GM18909 (cell line): ENCODE data around the gene ACTR1B.
A peak's percentile ranks its signal among the peaks of the same experiment; 100 is the strongest.
"Not testable (repeated sequence)": the region's sequence is repeated elsewhere in the genome, so short reads cannot be mapped to it uniquely, and the experiment has no call there.

ENCODE experiments used
- ATAC-seq: cut with Tn5 transposase; IDR thresholded peaks from one replicate; pipeline ENCODE4 v1.9.1; 2021; ENCODE audit warnings: mild to moderate bottlenecking; ENCODE audit not compliant: unreplicated experiment, poor library complexity

Gene ACTR1B

GRCh38 chr2:97660044-97660774 lies 3.6 kb downstream of the ACTR1B start:
- ATAC-seq = no peak

- no peak for ATAC-seq
Observed at GRCh38 chr2:97659256-97660043, 4.4 kb downstream of the ACTR1B start.

GRCh38 chr2:97658691-97659157 lies 5.1 kb downstream of the ACTR1B start:
- no peak for ATAC-seq

GRCh38 chr2:97657986-97658690 lies 5.7 kb downstream of the ACTR1B start:
- ATAC-seq = no peak

- no peak for ATAC-seq
Observed at GRCh38 chr2:97656905-97657587, 6.8 kb downstream of the ACTR1B start.

GRCh38 chr2:97656129-97656755 lies 7.6 kb downstream of the ACTR1B start:
- ATAC-seq = no peak

GRCh38 chr2:97654791-97655190 lies 9.1 kb downstream of the ACTR1B start:
- ATAC-seq = no peak

GRCh38 chr2:97654309-97654708 lies 9.5 kb downstream of the ACTR1B start:
- ATAC-seq = no peak

- no peak for ATAC-seq
Observed at GRCh38 chr2:97653874-97654273, 10.0 kb downstream of the ACTR1B start.

- ATAC-seq = no peak
Observed at GRCh38 chr2:97653473-97653872, 10.4 kb downstream of the ACTR1B start.

- no peak for ATAC-seq
Observed at GRCh38 chr2:97651114-97651513, 12.7 kb downstream of the ACTR1B start.

GRCh38 chr2:97646977-97647376 lies 16.9 kb downstream of the ACTR1B start:
- no peak for ATAC-seq

- ATAC-seq = peak; percentile 96
Observed at GRCh38 chr2:97645695-97646629, 17.9 kb downstream of the ACTR1B start, which contains the start of gene COX5B. Gene COX5B, plus strand, starts transcription at chr2:97646062. Its CDS starts 25 bp downstream, at chr2:97646087.

GRCh38 chr2:97645112-97645694 lies 18.6 kb downstream of the ACTR1B start:
- ATAC-seq = peak; percentile 27

- no peak for ATAC-seq
Observed at GRCh38 chr2:97644023-97644717, 19.7 kb downstream of the ACTR1B start.

GRCh38 chr2:97626049-97626430 lies 37.8 kb downstream of the ACTR1B start:
- not testable (repeated sequence) for ATAC-seq

- not testable (repeated sequence) for ATAC-seq
Observed at GRCh38 chr2:97625354-97626048, 38.3 kb downstream of the ACTR1B start.
